ENCODE data around the gene C18orf63. TPM values are rescaled to one million over a fixed set of nuclear protein-coding genes. Genes with fewer than 3 reads are reported as not detected.
A peak's percentile ranks its signal among the peaks of the same experiment; 100 is the strongest.

Gene C18orf63
- polyA plus RNA-seq, 1 donor (not counting 4 experiments of a cell fraction or from before 2014, with no cell fraction given), result not detected

DNA sequence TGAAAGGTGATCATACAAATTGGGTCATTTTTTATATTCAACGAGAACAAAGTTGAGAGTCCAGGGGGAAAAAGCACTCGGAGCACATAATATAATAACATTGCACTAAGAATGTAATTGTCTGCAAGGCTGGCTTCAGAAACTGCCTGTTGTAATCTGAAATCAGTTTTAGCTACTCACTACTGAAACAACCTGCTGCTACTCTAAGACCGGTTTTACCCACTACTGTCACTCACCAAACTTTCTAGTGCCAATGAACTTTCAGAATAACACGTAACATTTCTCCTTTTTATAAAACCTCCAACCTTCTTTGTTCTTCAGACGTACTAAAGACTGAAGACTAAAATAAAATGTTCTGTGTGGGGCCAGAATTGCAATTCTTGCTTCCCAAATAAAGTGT, 12.3 kb upstream of the C18orf63 start:
- Histone ChIP-seq H3K27ac (ENCODE audit: control insufficient read depth, insufficient read depth, low read length) (no peak overlapping the region), H3K4me3 (ENCODE audit: control insufficient read depth in 2 of 3, extremely low read depth in 1 of 3, insufficient read depth in 2 of 3, low read depth in 1 of 3, low read length in 3 of 3) (no peak overlapping the region), H3K27me3 (ENCODE audit: control insufficient read depth, extremely low read depth, insufficient read depth, low read length) (no peaks in the 10 kb centered on the region), H3K9ac (ENCODE audit: control insufficient read depth, extremely low read depth, insufficient read depth, low read length) (no peak overlapping the region), H2AFZ (ENCODE audit: control insufficient read depth, low read length) (no peak overlapping the region), H3K9me3 (ENCODE audit: control insufficient read depth, low read depth, low read length) (no peaks in the 10 kb centered on the region), H3K4me1 (ENCODE audit: control insufficient read depth, extremely low read depth, insufficient read depth, low read length) (peaks cover 4% of the 10 kb centered on the region), H3K4me2 (ENCODE audit: control insufficient read depth, extremely low read depth, insufficient read depth, low read depth, low read length) (no peak overlapping the region), H4K20me1 (ENCODE audit: control insufficient read depth, extremely low read depth, insufficient read depth, low read length) (no peaks in the 10 kb centered on the region), H3K36me3 (ENCODE audit: control insufficient read depth in 2 of 2, extremely low read depth in 1 of 2, insufficient read depth in 2 of 2, low read length in 2 of 2) (no peaks in the 10 kb centered on the region), H3K9me1 (ENCODE audit: control insufficient read depth, extremely low read depth, insufficient read depth, low read length) (no peaks in the 10 kb centered on the region), H3K79me2 (ENCODE audit: control insufficient read depth, insufficient read depth, low read length) (no peaks in the 10 kb centered on the region)
- dilution Hi-C loops (cut with MboI; ENCODE audit: extremely low pct_ligation_motif_present, low sequenced_read_pairs), result no loop called here
- DNase-seq (ENCODE audit: low read depth, low spot score) (no peak), FAIRE-seq (no peak)
- TF ChIP-seq, protein P1, sequence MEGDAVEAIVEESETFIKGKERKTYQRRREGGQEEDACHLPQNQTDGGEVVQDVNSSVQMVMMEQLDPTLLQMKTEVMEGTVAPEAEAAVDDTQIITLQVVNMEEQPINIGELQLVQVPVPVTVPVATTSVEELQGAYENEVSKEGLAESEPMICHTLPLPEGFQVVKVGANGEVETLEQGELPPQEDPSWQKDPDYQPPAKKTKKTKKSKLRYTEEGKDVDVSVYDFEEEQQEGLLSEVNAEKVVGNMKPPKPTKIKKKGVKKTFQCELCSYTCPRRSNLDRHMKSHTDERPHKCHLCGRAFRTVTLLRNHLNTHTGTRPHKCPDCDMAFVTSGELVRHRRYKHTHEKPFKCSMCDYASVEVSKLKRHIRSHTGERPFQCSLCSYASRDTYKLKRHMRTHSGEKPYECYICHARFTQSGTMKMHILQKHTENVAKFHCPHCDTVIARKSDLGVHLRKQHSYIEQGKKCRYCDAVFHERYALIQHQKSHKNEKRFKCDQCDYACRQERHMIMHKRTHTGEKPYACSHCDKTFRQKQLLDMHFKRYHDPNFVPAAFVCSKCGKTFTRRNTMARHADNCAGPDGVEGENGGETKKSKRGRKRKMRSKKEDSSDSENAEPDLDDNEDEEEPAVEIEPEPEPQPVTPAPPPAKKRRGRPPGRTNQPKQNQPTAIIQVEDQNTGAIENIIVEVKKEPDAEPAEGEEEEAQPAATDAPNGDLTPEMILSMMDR (optimal IDR thresholded peaks at IDR 0.05 in 1 of 3, IDR thresholded peaks at IDR 0.05 in 1 of 3, conservative IDR thresholded peaks at IDR 0.05 in 1 of 3; ENCODE audit: extremely low read depth in 1 of 3, insufficient read depth in 2 of 3, low read length in 3 of 3), result no peak
- TF ChIP-seq EZH2 (IDR thresholded peaks at IDR 0.05; ENCODE audit: low read length), result no peak

DNA sequence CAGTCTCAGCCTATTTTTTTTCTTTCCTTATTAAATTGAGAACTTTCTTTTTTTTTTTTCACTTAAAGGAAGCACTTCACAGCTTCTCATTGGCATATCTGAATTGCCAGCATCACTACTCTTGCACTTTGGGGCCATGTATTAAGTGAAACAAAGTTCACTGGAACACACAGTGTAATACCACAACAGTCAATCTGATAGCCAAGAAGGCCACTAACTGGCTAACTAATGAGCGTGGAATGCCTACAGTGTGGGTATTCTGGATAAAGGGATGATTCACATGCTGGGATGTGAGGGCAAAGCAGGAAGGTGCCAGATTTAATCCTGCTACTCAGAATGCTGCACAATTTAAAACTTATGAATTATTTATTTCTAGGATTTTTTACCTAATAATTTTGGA, 11.7 kb upstream of the C18orf63 start:
- Histone ChIP-seq H3K4me2 (ENCODE audit: control insufficient read depth, extremely low read depth, insufficient read depth, low read depth, low read length) (no peak overlapping the region), H3K27ac (ENCODE audit: control insufficient read depth, insufficient read depth, low read length) (no peak overlapping the region), H3K9ac (ENCODE audit: control insufficient read depth, extremely low read depth, insufficient read depth, low read length) (no peak overlapping the region), H3K27me3 (ENCODE audit: control insufficient read depth, extremely low read depth, insufficient read depth, low read length) (no peaks in the 10 kb centered on the region), H3K9me1 (ENCODE audit: control insufficient read depth, extremely low read depth, insufficient read depth, low read length) (no peaks in the 10 kb centered on the region), H3K36me3 (ENCODE audit: control insufficient read depth in 2 of 2, extremely low read depth in 1 of 2, insufficient read depth in 2 of 2, low read length in 2 of 2) (no peaks in the 10 kb centered on the region), H4K20me1 (ENCODE audit: control insufficient read depth, extremely low read depth, insufficient read depth, low read length) (no peaks in the 10 kb centered on the region), H2AFZ (ENCODE audit: control insufficient read depth, low read length) (no peak overlapping the region), H3K79me2 (ENCODE audit: control insufficient read depth, insufficient read depth, low read length) (no peaks in the 10 kb centered on the region), H3K9me3 (ENCODE audit: control insufficient read depth, low read depth, low read length) (no peaks in the 10 kb centered on the region), H3K4me3 (ENCODE audit: control insufficient read depth in 2 of 3, extremely low read depth in 1 of 3, insufficient read depth in 2 of 3, low read depth in 1 of 3, low read length in 3 of 3) (no peak overlapping the region), H3K4me1 (ENCODE audit: control insufficient read depth, extremely low read depth, insufficient read depth, low read length) (peaks cover 4% of the 10 kb centered on the region)
- DNase-seq (ENCODE audit: low read depth, low spot score), result no peak
- dilution Hi-C loops (cut with MboI; ENCODE audit: extremely low pct_ligation_motif_present, low sequenced_read_pairs), result no loop called here
- no peak for TF ChIP-seq EZH2 (IDR thresholded peaks at IDR 0.05; ENCODE audit: low read length)
- FAIRE-seq, result peak; percentile 34

DNA sequence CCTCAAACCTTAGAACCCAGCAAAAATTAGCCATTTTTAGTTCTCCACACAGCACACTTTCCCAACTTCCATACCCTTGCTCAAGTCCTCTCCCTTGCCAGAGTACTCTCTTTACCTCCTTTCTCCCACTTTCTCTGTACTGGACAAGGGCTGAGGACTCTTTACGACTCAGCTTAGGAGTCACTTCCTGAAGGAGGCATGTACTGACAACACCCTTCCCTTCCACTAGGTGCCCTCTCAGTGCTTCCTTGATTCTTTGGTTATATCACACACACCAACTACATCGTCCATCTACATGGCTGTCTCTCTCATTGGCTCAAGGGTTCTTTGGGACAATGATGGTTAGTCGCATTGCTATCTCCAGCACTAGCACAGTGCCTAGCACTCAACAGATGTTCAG, 5.2 kb upstream of the C18orf63 start:
- Histone ChIP-seq H3K4me3 (ENCODE audit: control insufficient read depth in 2 of 3, extremely low read depth in 1 of 3, insufficient read depth in 2 of 3, low read depth in 1 of 3, low read length in 3 of 3) (no peak overlapping the region), H3K27me3 (ENCODE audit: control insufficient read depth, extremely low read depth, insufficient read depth, low read length) (no peaks in the 10 kb centered on the region), H3K4me2 (ENCODE audit: control insufficient read depth, extremely low read depth, insufficient read depth, low read depth, low read length) (no peak overlapping the region), H3K4me1 (ENCODE audit: control insufficient read depth, extremely low read depth, insufficient read depth, low read length) (peaks cover 6% of the 10 kb centered on the region), H3K79me2 (ENCODE audit: control insufficient read depth, insufficient read depth, low read length) (no peaks in the 10 kb centered on the region), H3K9me1 (ENCODE audit: control insufficient read depth, extremely low read depth, insufficient read depth, low read length) (no peaks in the 10 kb centered on the region), H4K20me1 (ENCODE audit: control insufficient read depth, extremely low read depth, insufficient read depth, low read length) (no peaks in the 10 kb centered on the region), H3K36me3 (ENCODE audit: control insufficient read depth in 2 of 2, extremely low read depth in 1 of 2, insufficient read depth in 2 of 2, low read length in 2 of 2) (no peaks in the 10 kb centered on the region), H3K9ac (ENCODE audit: control insufficient read depth, extremely low read depth, insufficient read depth, low read length) (no peak overlapping the region), H3K27ac (ENCODE audit: control insufficient read depth, insufficient read depth, low read length) (no peak overlapping the region), H2AFZ (ENCODE audit: control insufficient read depth, low read length) (peak overlapping the region; percentile 79), H3K9me3 (ENCODE audit: control insufficient read depth, low read depth, low read length) (no peaks in the 10 kb centered on the region)
- DNase-seq (ENCODE audit: low read depth, low spot score) (no peak), FAIRE-seq (peak; percentile 99)
- no peak for TF ChIP-seq EZH2 (IDR thresholded peaks at IDR 0.05; ENCODE audit: low read length)
- TF ChIP-seq, protein P1 (optimal IDR thresholded peaks at IDR 0.05 in 1 of 3, IDR thresholded peaks at IDR 0.05 in 1 of 3, conservative IDR thresholded peaks at IDR 0.05 in 1 of 3; ENCODE audit: extremely low read depth in 1 of 3, insufficient read depth in 2 of 3, low read length in 3 of 3), result peak; percentile 54 to 72 (median 71)
- dilution Hi-C loops (cut with MboI; ENCODE audit: extremely low pct_ligation_motif_present, low sequenced_read_pairs), result no loop called here

All from keratinocyte (primary cell).